NCI-H1048 (cell line): ENCODE measurements around the gene NR2F6.
A peak's percentile ranks its signal among the peaks of the same experiment; 100 is the strongest.
"Not testable (repeated sequence)": the region's sequence is repeated elsewhere in the genome, so short reads cannot be mapped to it uniquely, and the experiment has no call there.

Experiments used
- DNase-seq: peaks from one replicate; lab custom pipeline; 2025; lab: John Stamatoyannopoulos, UW

Gene NR2F6

DNA sequence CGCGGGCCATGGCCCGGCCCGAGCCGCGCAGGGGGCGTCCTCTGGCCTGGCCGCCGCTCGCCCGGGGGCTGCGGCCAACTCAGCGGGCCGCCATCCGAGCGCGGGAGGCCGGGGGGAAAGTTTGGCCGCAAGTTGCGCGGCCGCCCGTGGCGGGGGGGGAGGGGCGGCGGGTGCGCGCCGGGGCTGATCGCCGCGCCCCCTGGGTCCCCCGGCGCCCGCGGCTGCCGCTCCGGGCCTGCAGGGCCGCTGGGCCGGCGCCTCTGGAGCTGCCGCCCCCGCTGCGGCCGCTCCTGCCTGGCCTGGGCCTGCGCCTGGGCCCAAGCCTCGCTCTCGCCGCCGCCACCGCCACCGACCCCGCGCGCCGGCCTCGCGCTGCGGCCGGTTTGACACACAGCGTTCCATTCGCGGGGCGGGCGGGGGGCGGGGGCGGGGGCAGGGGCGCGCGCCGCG, at the start of gene NR2F6:
Gene NR2F6 (minus strand): TSS at position 385 of the 450 bp plus-strand sequence. CDS start 699 bp downstream, outside the sequence.
- DNase-seq: no peak

DNA sequence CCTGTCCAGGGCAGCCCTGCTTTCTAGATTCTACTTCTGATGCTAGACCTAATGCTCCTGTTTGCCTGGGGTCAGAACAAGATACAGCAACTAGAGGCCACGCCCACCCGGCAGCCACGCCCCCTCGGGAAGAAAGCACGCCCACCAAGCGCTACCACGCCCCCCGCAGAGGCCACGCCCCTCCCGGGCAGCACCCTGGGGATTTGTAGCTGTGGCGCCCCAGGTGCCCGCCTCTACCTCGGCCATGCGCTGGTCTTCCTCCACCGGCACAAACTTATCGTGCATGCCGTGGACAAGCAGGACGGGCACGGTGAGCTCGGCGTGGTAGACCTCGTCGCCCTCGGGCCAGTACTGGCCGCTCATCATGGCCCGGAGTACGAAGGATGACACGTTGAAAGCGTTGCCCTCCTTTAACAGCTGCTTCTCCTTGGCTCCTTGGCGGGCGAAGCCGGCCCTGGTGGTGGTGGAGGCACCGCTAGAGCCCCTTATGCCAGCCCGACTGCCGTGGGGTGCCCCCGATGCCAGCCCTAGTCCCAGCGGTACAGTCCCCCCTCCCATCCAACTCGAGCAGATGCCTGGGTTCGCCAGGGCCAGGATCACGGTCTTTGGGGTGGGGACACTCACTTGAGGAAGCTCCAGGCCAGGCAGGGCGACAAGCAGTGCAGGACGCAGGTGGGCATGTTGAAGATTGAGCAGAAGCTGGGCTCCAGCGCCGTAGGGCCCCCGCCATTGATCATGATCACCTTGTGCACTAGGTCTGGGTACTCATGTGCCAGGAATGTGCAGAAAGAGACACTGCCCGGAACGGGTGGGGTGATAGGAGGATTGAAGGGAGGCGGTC, 48.6 kb upstream of the NR2F6 start:
- peak; percentile 22 for DNase-seq

DNA sequence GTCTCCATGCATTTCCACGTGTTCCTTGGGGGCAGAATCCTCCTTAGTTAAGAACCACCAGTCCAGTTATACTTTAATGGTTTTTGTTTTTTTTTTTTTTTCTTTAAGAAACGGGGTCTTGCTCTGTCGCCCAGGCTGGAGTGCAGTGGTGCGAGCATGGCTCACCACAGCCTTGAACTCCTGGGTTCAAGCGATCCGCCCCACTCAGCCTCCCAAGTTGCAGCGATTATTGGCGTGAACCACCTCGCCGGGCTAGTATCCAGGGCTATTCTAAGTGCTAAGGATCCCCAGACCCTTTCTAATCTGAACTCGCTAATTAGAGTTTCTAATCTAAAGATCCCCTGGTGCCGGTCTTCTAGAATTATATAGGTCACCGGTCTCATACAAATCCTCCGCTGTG, 47.9 kb upstream of the NR2F6 start:
- no peak for DNase-seq

DNA sequence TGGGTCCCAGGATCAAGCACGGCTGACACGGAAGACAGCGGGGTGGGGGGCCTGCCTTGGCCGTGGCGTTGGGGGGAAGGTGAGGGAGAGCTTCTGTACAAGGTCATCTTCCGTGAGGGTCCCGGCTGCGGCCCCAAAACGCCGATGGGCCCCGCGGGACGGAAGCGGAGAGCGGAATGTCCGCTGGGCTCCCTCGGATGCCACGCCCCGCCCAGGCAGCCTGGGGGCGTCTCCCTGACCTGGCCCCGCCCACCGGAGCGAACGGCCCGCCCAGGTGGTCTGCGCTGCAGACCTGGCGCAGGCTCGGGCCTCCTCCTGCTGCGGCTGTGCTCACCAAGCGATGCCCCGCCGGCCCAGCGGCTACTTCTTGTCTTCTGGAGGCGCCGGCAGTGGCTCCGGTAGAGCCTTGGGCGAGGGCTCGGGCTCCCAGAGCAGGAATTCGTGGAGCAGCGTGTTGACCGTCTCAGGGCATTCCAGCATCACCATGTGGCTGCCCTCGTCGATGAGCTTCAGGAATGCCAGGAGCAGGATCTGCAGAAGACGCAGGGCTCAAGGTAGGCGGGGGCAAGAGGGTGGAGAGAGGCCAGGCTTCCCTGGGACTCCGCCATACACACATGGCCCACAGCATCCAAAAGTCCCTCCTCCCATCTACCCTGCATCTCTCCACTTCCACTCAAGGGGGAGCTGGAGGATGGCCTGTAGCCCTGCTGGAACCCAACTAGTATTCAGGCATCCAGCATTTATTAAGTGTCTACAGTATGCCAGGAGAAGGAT, 46.8 kb upstream of the NR2F6 start:
- no peak for DNase-seq

DNA sequence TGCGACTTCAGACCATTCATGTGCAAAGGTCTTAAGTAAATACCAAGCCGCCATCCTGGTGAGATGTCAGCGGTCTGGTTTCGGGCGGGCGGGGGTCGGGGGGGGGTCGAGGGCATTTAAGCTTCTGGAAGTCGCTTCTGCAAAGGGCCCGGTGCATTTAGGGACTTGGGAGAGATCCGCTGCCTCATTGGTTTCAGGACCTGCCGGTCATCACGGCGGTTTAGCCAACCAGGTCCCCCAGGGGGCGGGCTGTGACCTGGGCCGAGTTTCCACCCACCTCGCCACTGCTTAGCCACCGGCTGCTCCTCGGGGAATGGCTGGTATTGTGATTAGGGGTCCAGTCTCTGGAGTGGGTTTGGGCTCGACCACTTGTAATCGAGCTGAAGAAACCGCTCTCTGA, 43.8 kb upstream of the NR2F6 start:
- DNase-seq: no peak

DNA sequence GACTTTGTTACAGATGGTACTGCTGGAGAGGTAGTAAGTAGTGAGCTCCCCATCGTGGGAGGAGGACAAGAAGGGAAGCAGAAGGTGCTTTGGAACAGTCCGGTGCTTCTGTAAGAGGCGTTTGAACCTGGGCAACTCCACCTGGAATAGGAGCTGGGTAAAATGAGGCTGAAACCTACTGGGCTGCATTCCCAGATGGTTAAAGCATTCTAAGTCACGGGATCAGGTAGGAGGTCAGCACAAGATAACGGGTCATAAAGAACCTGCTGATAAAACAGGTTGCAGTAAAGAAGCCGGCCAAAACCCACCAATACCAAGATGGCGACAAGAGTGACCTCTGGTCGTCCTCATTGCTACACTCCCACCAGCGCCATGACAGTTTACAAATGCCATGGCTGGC, 41.0 kb upstream of the NR2F6 start:
- no peak for DNase-seq

DNA sequence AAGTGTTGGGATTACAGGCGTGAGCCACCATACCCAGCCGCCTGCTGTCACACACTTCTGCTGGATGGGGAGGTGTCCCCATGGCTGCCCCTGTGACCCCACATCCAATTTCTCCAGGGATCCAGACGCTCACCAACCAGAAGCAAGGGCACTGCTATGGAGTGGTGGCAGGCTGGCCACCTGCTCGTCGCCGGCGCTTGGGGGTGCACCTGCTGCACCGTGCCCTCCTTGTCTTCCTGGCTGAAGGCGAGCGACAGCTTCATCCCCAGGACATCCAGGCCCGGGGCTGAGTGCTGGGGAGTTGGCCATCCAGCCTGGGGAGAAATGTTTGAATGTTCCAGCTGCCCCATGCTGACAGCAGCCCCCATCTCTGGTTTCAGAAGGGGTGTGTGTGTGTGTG, 40.5 kb upstream of the NR2F6 start:
- DNase-seq: no peak

DNA sequence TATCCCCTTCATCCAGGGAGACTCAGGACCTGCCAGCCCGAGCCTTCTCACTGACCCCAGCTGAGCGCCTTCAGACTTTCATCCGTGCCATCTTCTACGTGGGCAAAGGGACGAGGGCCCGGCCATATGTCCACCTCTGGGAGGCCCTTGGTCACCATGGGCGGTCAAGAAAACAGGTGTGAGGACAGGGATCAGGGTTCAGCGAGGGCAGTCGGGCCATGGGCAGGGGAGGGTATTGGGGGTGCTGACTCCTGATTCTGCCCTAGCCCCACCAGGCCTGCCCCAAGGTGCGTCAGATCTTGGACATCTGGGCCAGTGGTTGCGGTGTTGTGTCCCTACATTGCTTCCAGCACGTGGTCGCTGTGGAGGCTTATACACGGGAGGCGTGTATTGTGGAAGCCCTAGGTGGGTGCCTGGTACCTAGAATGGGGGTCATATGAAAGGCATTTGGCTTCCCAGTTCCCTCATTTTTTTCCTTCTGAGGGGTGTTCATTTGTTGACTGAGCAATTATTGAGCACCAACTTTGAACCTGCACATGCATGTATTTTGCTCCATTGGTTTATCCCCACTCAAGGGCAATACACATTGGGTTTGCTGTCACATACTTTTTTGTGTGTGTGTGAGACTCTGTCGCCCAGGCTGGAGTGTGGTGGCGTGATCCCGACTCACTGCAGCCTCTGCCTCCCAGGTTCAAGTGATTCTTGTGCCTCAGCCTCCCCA, 39.9 kb upstream of the NR2F6 start:
- DNase-seq: no peak

DNA sequence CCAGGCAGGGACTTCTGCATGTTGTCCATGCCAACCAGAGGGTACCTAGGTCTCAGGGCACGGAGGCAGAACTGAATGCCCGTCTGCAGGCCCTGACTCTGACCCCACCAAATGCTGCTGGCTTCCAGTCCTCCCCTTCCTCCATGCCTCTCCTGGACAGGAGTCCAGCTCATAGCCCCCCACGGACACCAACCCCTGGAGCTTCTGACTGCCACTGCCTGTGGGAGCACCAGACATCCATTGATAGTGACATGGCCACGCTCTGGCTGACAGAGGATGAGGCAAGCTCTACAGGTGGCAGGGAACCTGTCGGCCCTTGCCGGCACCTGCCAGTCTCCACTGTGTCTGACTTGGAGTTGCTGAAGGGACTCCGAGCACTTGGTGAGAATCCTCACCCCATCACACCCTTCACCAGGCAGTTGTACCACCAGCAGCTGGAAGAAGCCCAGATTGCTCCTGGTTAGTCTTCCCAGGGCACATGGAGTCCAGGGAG, 37.8 kb upstream of the NR2F6 start:
- no peak for DNase-seq

DNA sequence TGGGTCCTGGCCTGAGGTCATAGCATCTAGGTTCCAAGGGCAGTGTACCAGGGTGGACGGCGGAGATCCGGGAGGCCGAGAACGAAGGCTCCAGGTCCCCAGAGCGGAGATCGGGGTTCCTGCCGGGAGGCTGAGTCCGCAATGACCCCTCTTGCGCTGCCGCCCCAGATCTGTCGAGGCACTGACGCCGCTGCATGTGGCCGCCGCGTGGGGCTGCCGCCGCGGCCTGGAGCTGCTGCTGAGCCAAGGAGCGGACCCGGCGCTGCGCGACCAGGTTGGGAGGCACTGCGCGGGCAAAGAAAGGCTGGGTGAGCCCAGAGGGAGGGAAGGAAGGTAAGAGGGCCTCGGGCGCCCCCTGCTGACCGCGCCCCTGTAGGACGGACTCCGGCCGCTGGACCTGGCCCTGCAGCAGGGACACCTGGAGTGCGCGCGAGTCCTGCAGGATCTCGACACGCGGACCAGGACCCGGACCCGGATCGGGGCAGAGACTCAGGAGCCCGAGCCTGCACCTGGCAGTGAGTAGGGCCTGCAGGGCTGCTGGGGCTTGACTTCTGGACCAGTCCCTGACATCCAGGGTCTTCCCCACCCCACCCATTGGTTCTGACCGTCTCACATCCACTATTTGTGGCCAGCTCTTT, 36.9 kb upstream of the NR2F6 start:
- DNase-seq: peak; percentile 52

DNA sequence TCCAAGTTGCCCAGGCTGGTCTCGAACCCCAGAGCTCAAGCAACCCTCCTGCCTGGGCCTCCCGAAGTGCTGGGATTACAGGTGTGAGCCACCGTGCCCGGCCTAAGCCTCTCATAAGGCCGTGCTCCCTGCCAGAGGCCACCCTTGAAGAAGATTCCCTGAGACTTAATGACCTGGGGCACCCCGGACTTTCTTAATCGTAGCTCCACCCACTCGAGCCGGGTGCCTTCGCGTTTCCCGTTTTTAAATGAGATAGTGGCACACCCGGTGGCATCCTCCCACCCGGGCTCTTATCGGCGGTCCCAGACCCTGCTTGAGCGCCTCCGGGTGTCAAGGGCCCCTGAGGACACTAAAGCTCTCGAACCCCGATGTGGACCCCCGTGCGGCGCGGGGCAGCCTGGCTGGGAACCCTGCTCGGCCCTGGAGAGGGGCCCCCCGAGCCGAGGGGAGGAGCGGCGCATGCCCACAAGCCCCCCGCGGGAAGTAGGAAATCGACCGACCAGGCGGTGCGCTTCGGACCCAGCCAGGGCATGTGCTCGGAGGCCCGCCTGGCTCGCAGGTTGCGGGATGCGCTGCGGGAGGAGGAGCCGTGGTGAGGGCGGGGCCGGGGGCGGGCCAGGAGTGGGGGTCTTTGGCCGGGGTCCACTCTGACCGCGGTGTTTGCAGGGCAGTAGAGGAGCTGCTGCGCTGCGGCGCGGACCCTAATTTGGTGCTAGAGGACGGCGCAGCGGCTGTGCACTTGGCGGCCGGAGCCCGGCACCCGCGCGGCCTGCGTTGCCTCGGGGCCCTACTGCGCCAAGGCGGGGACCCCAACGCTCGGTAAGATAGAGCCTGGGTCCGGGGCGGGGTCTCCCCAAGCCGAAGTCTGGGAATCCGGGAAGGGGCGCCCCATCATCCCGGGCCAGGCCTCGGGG, 35.9 kb upstream of the NR2F6 start, which contains the start of gene ANKLE1:
Gene ANKLE1 (plus strand): TSS at position 511 of the 914 bp plus-strand sequence. CDS start 20 bp downstream, at position 531.
- no peak for DNase-seq

DNA sequence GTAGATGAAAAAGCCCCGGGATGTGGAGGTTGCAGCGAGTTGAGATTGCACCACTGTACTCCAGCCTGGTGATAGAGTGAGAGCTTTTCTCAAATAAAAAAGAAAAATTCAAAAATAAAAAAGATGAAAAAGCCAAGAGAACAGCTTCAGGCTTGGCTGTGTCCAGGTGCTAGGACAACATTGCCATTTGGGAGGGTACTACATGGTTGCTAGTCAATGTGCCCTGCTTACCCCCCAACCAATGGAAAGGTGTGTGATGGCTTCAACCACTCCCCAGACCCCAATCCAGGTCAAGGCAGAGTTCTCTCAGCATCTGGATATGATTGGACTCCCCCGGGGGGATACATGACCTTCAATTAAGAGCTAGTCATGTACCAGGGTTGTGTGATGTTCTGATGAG, 33.7 kb upstream of the NR2F6 start:
- no peak for DNase-seq

DNA sequence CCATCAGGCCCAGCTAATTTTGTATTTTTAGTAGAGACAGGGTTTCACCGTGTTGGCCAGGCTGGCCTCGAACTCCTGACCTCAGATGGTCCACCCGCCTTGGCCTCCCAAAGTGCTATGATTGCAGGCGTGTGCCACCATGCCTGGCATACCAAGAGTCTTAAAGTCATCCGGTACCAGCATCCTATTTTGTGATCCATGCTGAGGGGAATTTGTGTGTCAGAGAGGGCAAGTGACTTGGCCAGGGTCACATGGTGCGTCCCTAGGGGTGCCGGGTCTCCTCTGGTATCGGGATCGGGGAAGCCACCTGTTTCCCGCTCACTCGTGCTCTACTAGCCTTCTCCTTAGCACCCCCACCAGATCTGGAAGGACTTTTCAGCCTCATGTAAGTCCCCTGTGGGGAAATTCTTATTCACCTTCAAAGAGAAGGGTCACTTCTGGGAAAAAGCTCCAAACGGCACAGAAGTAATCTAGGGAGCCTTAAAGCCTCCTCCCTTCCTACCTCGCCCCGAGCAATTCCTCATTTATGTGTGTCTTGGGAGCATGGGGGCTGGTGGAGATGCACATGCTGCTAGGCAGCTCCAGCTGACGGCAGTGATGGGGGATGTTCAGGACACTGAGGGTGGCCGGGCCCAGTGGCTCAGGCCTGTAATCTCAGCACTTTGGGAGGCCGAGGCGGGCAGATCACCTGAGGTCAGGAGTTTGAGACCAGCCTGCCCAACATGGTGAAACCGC, 29.9 kb upstream of the NR2F6 start:
- DNase-seq: no peak

DNA sequence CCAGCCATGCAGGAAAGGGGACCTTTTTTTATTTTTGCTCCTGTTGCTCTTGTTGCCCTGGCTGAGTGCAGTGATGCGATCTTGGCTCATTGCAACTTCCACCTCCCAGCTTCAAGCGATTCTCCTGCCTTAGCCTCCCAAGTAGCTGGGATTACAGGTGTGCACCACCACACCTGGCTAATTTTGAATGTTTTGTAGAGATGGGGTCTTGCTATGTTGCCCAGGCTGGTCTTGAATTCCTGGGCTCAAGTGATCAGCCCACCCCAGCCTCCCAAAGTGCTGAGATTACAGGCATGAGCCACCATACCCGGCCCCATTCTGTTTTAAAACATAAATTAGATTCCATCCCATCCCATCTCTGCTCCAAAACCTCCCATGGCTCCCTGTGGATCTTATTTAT, 29.2 kb upstream of the NR2F6 start:
- DNase-seq: not testable (repeated sequence)

DNA sequence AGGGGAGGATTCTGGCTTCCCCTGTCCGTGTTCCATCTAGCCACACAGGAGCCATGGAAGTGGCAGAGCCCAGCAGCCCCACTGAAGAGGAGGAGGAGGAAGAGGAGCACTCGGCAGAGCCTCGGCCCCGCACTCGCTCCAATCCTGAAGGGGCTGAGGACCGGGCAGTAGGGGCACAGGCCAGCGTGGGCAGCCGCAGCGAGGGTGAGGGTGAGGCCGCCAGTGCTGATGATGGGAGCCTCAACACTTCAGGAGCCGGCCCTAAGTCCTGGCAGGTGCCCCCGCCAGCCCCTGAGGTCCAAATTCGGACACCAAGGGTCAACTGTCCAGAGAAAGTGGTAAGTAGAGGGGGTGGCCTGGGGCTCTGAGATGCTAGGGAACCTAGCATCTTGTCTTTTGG, 23.0 kb upstream of the NR2F6 start:
- DNase-seq: no peak

DNA sequence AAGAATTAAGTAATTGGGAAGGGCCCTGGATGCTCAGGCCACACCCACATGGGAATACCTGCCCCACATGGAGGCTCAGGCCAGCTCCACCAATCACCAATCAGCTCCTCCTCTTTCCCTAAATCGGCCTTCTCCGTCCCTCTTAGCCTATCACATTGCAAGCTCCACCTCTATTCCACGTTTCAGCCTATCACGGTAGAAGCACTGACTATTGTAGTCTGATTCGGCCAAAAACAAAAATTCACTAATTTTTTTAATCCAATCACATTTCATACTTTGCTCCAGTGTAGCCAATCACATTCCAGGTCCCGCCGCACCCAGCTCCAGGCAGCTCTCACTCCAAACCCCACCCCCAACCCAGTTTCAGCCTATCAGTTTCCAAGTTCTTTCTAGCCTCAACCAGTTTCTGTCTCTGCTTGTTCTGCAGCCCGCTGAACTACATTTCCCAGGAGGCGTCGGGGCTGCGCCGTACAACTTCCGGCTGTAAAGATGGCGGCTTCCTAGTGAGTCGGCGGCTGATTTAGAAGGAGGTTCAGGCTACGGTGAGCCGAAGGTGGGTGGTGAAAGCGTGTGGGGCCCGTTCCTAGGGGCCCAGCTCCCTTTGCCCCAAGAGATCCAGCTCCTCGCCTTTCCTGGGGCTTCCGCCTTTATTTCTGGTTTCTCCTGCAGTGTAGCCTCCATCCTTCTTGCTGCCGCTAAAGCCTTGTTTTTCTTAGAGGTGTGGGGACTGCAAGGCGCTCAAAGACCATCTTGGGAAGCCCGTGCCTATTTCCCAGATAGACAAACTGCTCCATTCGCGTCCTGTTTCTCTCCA, 21.5 kb upstream of the NR2F6 start, which contains the start of gene BABAM1:
Gene BABAM1 (plus strand): TSS at position 469 of the 814 bp plus-strand sequence. CDS start 1,364 bp downstream, outside the sequence.
- DNase-seq: peak; percentile 99

DNA sequence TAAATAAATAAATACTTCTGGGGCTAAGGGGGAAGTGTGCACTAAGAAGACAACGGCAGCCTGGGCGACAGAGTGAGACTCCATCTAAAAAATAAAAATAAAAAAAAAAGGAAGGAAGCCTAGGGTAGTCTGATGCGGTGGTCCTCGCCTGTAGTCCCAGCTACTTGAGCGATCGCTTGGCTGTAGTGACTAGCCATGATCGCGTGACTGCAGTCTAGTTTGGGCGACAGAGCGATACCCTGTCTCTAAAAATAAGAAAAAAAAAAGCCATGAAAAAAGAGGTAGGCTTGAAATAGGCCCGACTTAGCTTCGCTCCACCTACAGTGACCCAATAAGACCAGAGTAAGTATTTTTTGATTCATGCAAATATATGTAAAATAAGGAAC, 20.9 kb upstream of the NR2F6 start:
- no peak for DNase-seq

DNA sequence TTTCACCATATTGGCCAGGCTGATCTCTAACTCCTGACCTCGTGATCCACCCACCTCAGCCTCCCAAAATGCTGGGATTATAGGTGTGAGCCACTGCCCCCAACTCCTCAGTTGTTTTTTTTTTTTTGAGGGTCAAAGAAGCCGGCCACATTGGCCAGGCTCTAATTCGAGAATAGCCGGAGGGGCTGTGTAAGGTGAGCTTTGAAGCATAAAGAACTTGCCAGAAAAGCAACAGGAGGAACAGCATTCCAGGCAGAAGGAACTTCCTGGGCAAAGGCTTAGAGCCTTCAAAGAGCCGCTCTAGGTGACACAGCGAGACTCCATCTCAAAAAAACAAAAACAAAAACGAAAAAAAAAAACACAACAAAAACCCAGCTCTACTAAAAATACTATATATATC, 20.3 kb upstream of the NR2F6 start:
- no peak for DNase-seq

DNA sequence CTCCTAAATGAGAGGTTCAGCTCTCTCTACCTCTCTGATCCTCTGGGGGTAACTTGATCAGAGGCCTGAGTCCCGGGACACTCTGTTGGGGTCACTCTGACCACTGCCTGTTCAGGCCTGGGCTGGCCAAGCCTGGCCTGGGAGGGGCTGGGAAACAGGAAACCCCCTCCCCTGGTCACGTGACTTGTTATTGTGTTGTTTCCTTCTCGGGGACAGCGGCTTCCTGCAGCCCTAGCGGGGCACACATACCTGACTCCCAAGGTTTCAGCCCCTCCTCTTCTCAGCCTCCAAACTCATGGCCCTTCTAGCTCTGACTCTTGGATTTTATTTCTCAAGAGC, 18.9 kb upstream of the NR2F6 start, which contains the start of gene USHBP1:
Gene USHBP1 (minus strand): TSS at position 105 of the 339 bp plus-strand sequence. CDS start 446 bp downstream, outside the sequence.
- DNase-seq: no peak
